Vein endothelial cell (primary cell): ENCODE results near the gene CYREN. TPM values are rescaled to one million over a fixed set of nuclear protein-coding genes. Genes with fewer than 3 reads are reported as not detected.

Source experiments
- small RNA-seq: library from RNA; depleted of rRNA; stranded (forward); fragments of <200 nt; gene quantifications from one replicate; pipeline ENCODE3, GENCODE V24; 2012
- total RNA-seq: library from RNA; depleted of rRNA; stranded (reverse); fragments of >200 nt; gene quantifications from 2 replicates; pipeline ENCODE4 v1.2.3, GENCODE V29; 2012

Gene CYREN, protein sequence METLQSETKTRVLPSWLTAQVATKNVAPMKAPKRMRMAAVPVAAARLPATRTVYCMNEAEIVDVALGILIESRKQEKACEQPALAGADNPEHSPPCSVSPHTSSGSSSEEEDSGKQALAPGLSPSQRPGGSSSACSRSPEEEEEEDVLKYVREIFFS
- 23.5 and 28.8 TPM in 2 replicates for total RNA-seq

GRCh38 chr7:135170274-135170997 lies at the start of gene CYREN:
Gene CYREN, minus strand, starts transcription at chr7:135170707. Its CDS starts 1,785 bp downstream, at chr7:135168922.

GRCh38 chr7:135211179-135211945 lies 40.9 kb upstream of the CYREN start, which contains the start of gene WDR91:
Gene WDR91, minus strand, starts transcription at chr7:135211526. Its CDS starts 24 bp downstream, at chr7:135211502.

GRCh38 chr7:135147899-135148721 lies 22.4 kb downstream of the CYREN start, which contains the start of gene TMEM140:
Gene TMEM140, plus strand, starts transcription at chr7:135148072. Its CDS starts 16,370 bp downstream, at chr7:135164442.

Small RNA genes within 50 kb of the gene (small RNA-seq; reads per million reads assigned to genes)
- gene MIR6509 = 0.13 reads per million

Other genes with a start within 250 kb of the CYREN start
- 1.6 and 1.9 TPM in 2 replicates for gene AGBL3, start 184.2 kb downstream of the CYREN start, total RNA-seq
- gene TMEM140, start 22.6 kb downstream of the CYREN start, total RNA-seq = 24.9 and 28.7 TPM in 2 replicates
- 4.5 and 5.2 TPM in 2 replicates for gene WDR91, start 40.8 kb upstream of the CYREN start, total RNA-seq
- not detected in 2 replicates for gene STRA8, start 63.1 kb upstream of the CYREN start, total RNA-seq